HG03139 (cell line): ENCODE results near the gene CST4.
"Not testable (repeated sequence)": the region's sequence is repeated elsewhere in the genome, so short reads cannot be mapped to it uniquely, and the experiment has no call there.

Experiments used
- ATAC-seq: cut with Tn5 transposase; IDR thresholded peaks from one replicate; pipeline ENCODE4 v1.9.1; 2021; ENCODE audit not compliant: unreplicated experiment

Gene CST4

GRCh38 chr20:23645575-23645974 lies 43.3 kb downstream of the CST4 start:
- no peak for ATAC-seq

- ATAC-seq = no peak
These were observed 44.7 kb downstream of the CST4 start for GRCh38 chr20:23644164-23644563.

- ATAC-seq = no peak
These were observed 45.2 kb downstream of the CST4 start for GRCh38 chr20:23643659-23644058.

- no peak for ATAC-seq
These were observed 46.7 kb downstream of the CST4 start for GRCh38 chr20:23641936-23642751.

- ATAC-seq = no peak
These were observed 47.9 kb downstream of the CST4 start for GRCh38 chr20:23640671-23641667.

- ATAC-seq = no peak
These were observed 48.7 kb downstream of the CST4 start for GRCh38 chr20:23640018-23640601.

GRCh38 chr20:23639490-23639958 lies 49.3 kb downstream of the CST4 start:
- no peak for ATAC-seq

- ATAC-seq = no peak
These were observed 50.5 kb downstream of the CST4 start for GRCh38 chr20:23638309-23638708.

GRCh38 chr20:23637282-23638221 lies 51.3 kb downstream of the CST4 start, which contains the start of gene CST3:
Gene CST3 (minus strand): TSS chr20:23637955. CDS start chr20:23637862, 93 bp downstream.
- ATAC-seq = peak; percentile 61

GRCh38 chr20:23636908-23637281 lies 51.9 kb downstream of the CST4 start:
- ATAC-seq = no peak

- ATAC-seq = no peak
These were observed 52.5 kb downstream of the CST4 start for GRCh38 chr20:23636182-23636907.

GRCh38 chr20:23635768-23636090 lies 53.1 kb downstream of the CST4 start:
- ATAC-seq = not testable (repeated sequence)
